Right lobe of liver (tissue), 6 donors: ENCODE results near the gene TRRAP. TPM values are rescaled to one million over a fixed set of nuclear protein-coding genes. Genes with fewer than 3 reads are reported as not detected.

ENCODE experiments used
- ATAC-seq, 4 donors: fragments of 200-7000 bp; cut with Tn5 transposase; one replicate each; pipeline ENCODE4 v1.9.1; 2020; ENCODE audit warnings: mild to moderate bottlenecking in 4 of 4, moderate library complexity in 4 of 4
- DNase-seq, 3 donors: peaks; one replicate each; pipeline ENCODE4 v3.0.0-alpha.2; 2020
- H3K27ac ChIP-seq, 3 donors: fragments of 200-600 bp; one replicate each; pipeline ENCODE4 v1.8.0; 2022
- H3K27me3 ChIP-seq, 2 donors: fragments of 200-600 bp; one replicate each; pipeline ENCODE4 v1.8.0; 2022
- H3K36me3 ChIP-seq, 4 donors: fragments of 200-600 bp; sonication (generic) in 1 of 4; one replicate each; pipeline versions ENCODE4 v1.5.1 to v1.8.0; 2017 to 2022; ENCODE audit warnings: control low read depth in 1 of 4
- H3K4me1 ChIP-seq, 4 donors: fragments of 200-600 bp; sonication (generic) in 1 of 4; one replicate each; pipeline versions ENCODE4 v1.5.1 to v1.8.0; 2017 to 2022; ENCODE audit warnings: control low read depth in 1 of 4
- H3K4me3 ChIP-seq, 3 donors: fragments of 200-600 bp; one replicate each; pipeline ENCODE4 v1.8.0; 2022
- H3K9me3 ChIP-seq, 4 donors: fragments of 200-600 bp; sonication (generic) in 1 of 4; one replicate each; pipeline versions ENCODE4 v1.5.1 to v1.8.0; 2017 to 2022; ENCODE audit warnings: control low read depth in 1 of 4
- CTCF ChIP-seq, 4 donors: fragments of 200-600 bp in 3 of 4; fragments of 450-650 bp in 1 of 4; IDR thresholded peaks; one replicate each; pipeline versions ENCODE4 v1.5.1 to v1.8.0; 2016 to 2022; ENCODE audit warnings: antibody characterized with exemption in 4 of 4, mild to moderate bottlenecking in 2 of 4
- POLR2A ChIP-seq: fragments of 450-650 bp; IDR thresholded peaks from one replicate; pipeline ENCODE4 v1.6.1; 2017; ENCODE audit warnings: antibody characterized with exemption, mild to moderate bottlenecking
- WGBS: methylation state at CpG from one replicate; pipeline ENCODE4 v1.1.6; 2018; ENCODE audit warnings: low coverage, low lambda C conversion rate; ENCODE audit not compliant: insufficient coverage; ENCODE audit errors: missing lambda C conversion rate; 5-methylcytosine and 5-hydroxymethylcytosine counted together
- intact Hi-C, 2 donors: fragments of 100-400 bp; cut with DNase I; formaldehyde crosslinking; loops; one replicate each; pipeline versions ENCODE4 v1.11.2 to v1.14.1; 2022
- total RNA-seq, 6 experiments: library from RNA; depleted of rRNA in 2 of 6; stranded (reverse); fragments of >200 nt in 2 of 6; fragmentation: NEBNext Ultra II Directional in 3 of 6; extraction: Animal tissue kit (Norgen Biotek cat#: 25700) in 3 of 6; gene quantifications; one replicate each; pipeline versions ENCODE4 v1.1.0 to v1.2.4, GENCODE V29; 2016 to 2023
- donor health status: DM: no; HTN: yes; CAD: no.
- donor health status: DM: no; HTN: no; CAD: no.
- donor health status: DM: no; HTN: no; CAD: no.
- donor health status: DM: no; HTN: yes; CAD: no.
- donor health status: DM: no; HTN: yes; CAD: no.

TRRAP gene
- total RNA-seq, 6 experiments from 2014 or later, result 16.1 to 20.5 (median 18.6) TPM

GRCh38 chr7:98991141-98991540, 112.8 kb downstream of the TRRAP start:
- DNase-seq (no peak), ATAC-seq (no peak)
- WGBS, result 82% methylated on average over 6 of the region's 14 CpGs
- intact Hi-C loops, result no loop called here
- H3K27ac ChIP-seq, result no peak overlapping the region
- TF ChIP-seq POLR2A (no peak), CTCF (IDR thresholded peaks at IDR 0.05) (no peak)
- no peaks in the 10 kb centered on the region for H3K27me3 ChIP-seq
- H3K4me1 ChIP-seq, result no peaks in the 10 kb centered on the region
- H3K36me3 ChIP-seq, result peaks cover 0 to 75% (median 39%) of the 10 kb centered on the region in 4 donors
- H3K9me3 ChIP-seq, result no peaks in the 10 kb centered on the region
- H3K4me3 ChIP-seq, result no peak overlapping the region

DNA sequence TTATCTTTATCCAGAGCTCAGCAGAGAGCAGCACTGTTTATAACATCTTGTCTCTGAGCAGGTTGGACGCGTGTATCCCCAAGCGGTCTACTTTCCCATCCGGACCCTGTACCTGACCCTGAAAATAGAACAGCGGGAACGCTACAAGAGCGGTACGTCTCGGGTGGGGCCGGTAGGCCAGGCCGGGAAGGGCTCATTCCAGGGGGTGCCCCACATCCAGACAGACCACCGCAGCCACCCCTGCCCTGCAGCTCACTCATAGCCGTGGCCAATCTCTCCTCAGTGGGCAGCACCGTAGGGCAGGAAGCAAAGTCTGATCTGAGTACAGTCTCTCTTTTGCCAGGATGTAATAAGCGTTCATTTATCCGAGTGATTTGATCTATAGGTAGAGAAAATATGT, 113.7 kb downstream of the TRRAP start:
- no peaks in the 10 kb centered on the region for H3K4me1 ChIP-seq
- H3K27ac ChIP-seq, result no peak overlapping the region
- WGBS, result 91% methylated on average over 14 of the region's 16 CpGs
- ATAC-seq (no peak), DNase-seq (no peak)
- peaks cover 0 to 78% (median 39%) of the 10 kb centered on the region in 4 donors for H3K36me3 ChIP-seq
- H3K9me3 ChIP-seq, result no peaks in the 10 kb centered on the region
- no peaks in the 10 kb centered on the region for H3K27me3 ChIP-seq
- intact Hi-C loops, result no loop called here
- no peak for TF ChIP-seq CTCF (IDR thresholded peaks at IDR 0.05)
- TF ChIP-seq POLR2A, result no peak
- no peak overlapping the region for H3K4me3 ChIP-seq

DNA sequence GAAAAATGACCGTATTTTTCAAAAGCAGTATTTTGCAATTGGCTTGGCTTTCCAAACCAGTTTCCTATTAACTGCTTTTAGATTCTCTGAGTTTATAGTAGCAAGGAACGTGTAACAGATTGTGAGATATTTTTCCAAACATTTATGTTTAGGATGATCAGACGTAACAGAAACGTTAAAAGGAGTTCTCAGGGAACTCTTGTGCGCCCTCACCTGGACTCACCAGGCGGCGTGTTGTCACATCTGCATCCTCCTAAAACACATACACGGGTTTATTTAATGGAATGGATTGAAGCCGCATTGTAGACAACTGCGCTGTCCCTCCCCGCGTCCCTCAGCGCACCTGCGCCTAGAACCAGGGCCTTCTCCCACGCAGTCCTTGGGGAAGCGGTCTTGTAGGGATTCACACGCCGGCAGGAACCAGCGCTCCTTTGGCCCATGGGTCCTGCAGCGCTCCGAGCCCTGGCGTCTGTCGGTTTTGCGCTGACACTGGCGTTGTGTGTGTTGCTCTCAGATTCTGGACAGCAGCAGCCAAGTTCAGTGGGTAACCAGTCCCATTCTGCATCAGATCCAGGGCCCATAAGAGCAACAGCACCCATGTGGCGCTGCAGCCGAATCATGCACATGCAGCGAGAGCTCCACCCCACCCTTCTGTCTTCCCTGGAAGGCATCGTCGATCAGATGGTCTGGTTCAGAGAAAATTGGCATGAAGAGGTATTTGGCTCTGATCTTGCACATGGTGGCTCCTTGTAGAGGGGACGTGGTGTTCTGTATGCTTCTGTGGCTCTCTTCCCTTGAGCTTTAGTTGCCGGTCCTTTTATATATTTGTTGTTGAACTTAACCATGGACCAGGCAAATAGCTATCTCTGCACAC, 114.9 kb downstream of the TRRAP start:
- no peak overlapping the region for H3K27ac ChIP-seq
- H3K9me3 ChIP-seq, result no peaks in the 10 kb centered on the region
- no peaks in the 10 kb centered on the region for H3K27me3 ChIP-seq
- H3K4me1 ChIP-seq, result no peaks in the 10 kb centered on the region
- 93% methylated on average over 23 of the region's 32 CpGs for WGBS
- peaks cover 0 to 74% (median 39%) of the 10 kb centered on the region in 4 donors for H3K36me3 ChIP-seq
- H3K4me3 ChIP-seq, result no peak overlapping the region
- DNase-seq, result peak in 1 of 3 donors; percentile 4
- no peak for ATAC-seq
- intact Hi-C loops, result no loop called here
- no peak for TF ChIP-seq POLR2A
- TF ChIP-seq CTCF (IDR thresholded peaks at IDR 0.05), result no peak

DNA sequence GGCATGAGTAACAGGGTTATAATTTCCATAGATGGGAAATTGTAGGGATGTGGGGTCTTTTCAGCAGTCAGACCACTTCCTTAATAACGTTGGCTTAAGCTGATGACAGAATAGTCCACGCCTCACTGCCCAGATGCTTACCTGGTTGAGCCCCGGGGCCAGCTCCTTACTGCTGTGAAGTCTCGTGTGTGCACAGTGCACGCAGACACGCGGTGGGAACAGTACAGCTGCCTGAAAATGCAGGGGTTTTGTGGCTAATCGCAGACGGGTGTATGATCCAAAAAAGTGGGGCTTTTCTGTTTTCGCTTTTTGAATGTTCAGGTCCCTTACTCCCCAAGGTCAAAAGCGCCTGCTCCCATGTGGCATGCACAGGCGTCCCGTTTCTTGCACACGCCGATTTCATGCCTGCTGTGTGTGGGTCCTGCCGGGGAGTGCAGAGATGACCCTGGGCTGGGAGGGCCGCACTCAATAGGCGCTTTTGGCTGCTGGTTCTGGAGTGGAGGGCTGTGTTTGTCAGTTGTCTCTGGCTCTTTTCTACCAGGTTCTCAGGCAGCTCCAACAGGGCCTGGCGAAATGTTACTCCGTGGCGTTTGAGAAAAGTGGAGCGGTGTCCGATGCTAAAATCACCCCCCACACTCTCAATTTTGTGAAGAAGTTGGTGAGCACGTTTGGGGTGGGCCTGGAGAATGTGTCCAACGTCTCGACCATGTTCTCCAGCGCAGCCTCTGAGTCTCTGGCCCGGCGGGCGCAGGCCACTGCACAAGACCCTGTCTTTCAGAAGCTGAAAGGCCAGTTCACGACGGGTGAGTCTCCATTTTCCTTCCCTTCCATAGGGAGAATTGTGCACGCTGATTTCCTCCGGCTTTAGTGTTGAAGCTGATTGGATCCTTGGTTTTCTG, 116.0 kb downstream of the TRRAP start:
- no peak for ATAC-seq
- no peak for DNase-seq
- Histone ChIP-seq H3K36me3 (peaks cover 0 to 72% (median 32%) of the 10 kb centered on the region in 4 donors), H3K27ac (no peak overlapping the region), H3K9me3 (no peaks in the 10 kb centered on the region), H3K4me1 (no peaks in the 10 kb centered on the region), H3K27me3 (no peaks in the 10 kb centered on the region), H3K4me3 (no peak overlapping the region)
- WGBS, result 100% methylated on average over 9 of the region's 34 CpGs
- intact Hi-C loops, result no loop called here
- TF ChIP-seq CTCF (IDR thresholded peaks at IDR 0.05) (no peak), POLR2A (no peak)
